ENCODE data around the gene SPATS2L.

The SPATS2L gene

GRCh38 chr2:200525066-200525465 lies 218.6 kb downstream of the SPATS2L start:
- no peak for ATAC-seq

GRCh38 chr2:200525551-200525881 lies 219.0 kb downstream of the SPATS2L start:
- ATAC-seq, result no peak

- ATAC-seq, result peak; percentile 100
Observed at GRCh38 chr2:200525882-200526651, 219.6 kb downstream of the SPATS2L start, which contains the start of gene SGO2. TSS of gene SGO2 (plus strand) at chr2:200526207. CDS start at chr2:200532976, 6,769 bp downstream.

- ATAC-seq, result no peak
Observed at GRCh38 chr2:200528228-200528627, 221.7 kb downstream of the SPATS2L start.

Data from activated CD4-positive, CD25-positive, alpha-beta regulatory T cell treated with anti-CD3 and anti-CD28 coated beads, Interleukin-2, amount 50 U/mL, for 24 hours (primary cell).